Loucy (cell line): ENCODE measurements around the gene MPZL3.

Experiments
- H2AFZ ChIP-seq: fragments of 200-600 bp; sonication (generic); 2 replicates; pipeline ENCODE4 v1.6.0; 2016; ENCODE audit warnings: antibody characterized with exemption, mild to moderate bottlenecking, low read length, moderate library complexity
- H3F3A ChIP-seq: fragments of 200-600 bp; 2 replicates; pipeline ENCODE4 v1.6.0; 2016; ENCODE audit warnings: antibody characterized with exemption, low read depth, mild to moderate bottlenecking
- H3K27me3 ChIP-seq: fragments of 200-600 bp; sonication (generic); 2 replicates; pipeline ENCODE4 v1.6.1; 2014; ENCODE audit warnings: low read length, mild to moderate bottlenecking; ENCODE audit not compliant: insufficient read depth, poor library complexity, severe bottlenecking
- H3K36me3 ChIP-seq: fragments of 200-600 bp; sonication (generic); 2 replicates; pipeline ENCODE4 v1.6.1; 2016; ENCODE audit warnings: low read length; ENCODE audit not compliant: insufficient read depth
- H3K4me1 ChIP-seq: fragments of 200-600 bp; sonication (generic); 2 replicates; pipeline ENCODE4 v1.5.1; 2014; ENCODE audit warnings: low read length, mild to moderate bottlenecking; ENCODE audit not compliant: insufficient read depth, poor library complexity, severe bottlenecking
- H3K4me2 ChIP-seq: fragments of 200-600 bp; sonication (generic); 2 replicates; pipeline ENCODE4 v1.6.0; 2014; ENCODE audit warnings: antibody characterized with exemption, low read length, low read depth, mild to moderate bottlenecking; ENCODE audit not compliant: poor library complexity, severe bottlenecking
- H3K4me3 ChIP-seq: fragments of 200-600 bp; sonication (generic); 2 replicates; pipeline ENCODE4 v1.5.1; 2014; ENCODE audit warnings: low read length, mild to moderate bottlenecking, mixed read lengths; ENCODE audit not compliant: poor library complexity, severe bottlenecking
- H3K79me2 ChIP-seq: fragments of 200-600 bp; sonication (generic); 2 replicates; pipeline ENCODE4 v1.6.1; 2014; ENCODE audit warnings: low read length; ENCODE audit not compliant: insufficient read depth
- H3K9ac ChIP-seq: fragments of 200-600 bp; sonication (generic); 2 replicates; pipeline ENCODE4 v1.6.0; 2014; ENCODE audit warnings: mild to moderate bottlenecking, low read depth, low read length, moderate library complexity; ENCODE audit not compliant: poor library complexity, severe bottlenecking
- H3K9me2 ChIP-seq: fragments of 200-600 bp; sonication (generic); replicated peaks from 2 replicates; pipeline ENCODE4 v1.6.1; 2016; ENCODE audit warnings: low read depth, low read length, mixed read lengths
- H3K9me3 ChIP-seq: fragments of 200-600 bp; sonication (generic); 2 replicates; pipeline ENCODE4 v1.6.1; 2014; ENCODE audit warnings: mild to moderate bottlenecking, antibody characterized with exemption, low read length, low read depth; ENCODE audit not compliant: insufficient read depth
- H4K20me1 ChIP-seq: fragments of 200-600 bp; sonication (generic); 2 replicates; pipeline ENCODE4 v1.6.0; 2014; ENCODE audit warnings: antibody characterized with exemption, low read length, mild to moderate bottlenecking; ENCODE audit not compliant: insufficient read depth, poor library complexity, severe bottlenecking
- CTCF ChIP-seq: fragments of 200-600 bp; sonication (generic); conservative IDR thresholded peaks from 2 replicates; pipeline ENCODE4 v1.5.1; 2014; ENCODE audit warnings: mild to moderate bottlenecking, antibody characterized with exemption, low read length
- EZH2phosphoT487 ChIP-seq: fragments of 200-600 bp; IDR thresholded peaks from 2 replicates; pipeline ENCODE4 v1.6.1; 2018; ENCODE audit warnings: antibody characterized with exemption, mild to moderate bottlenecking, moderate library complexity, borderline replicate concordance

Gene MPZL3

GRCh38 chr11:118243161-118243560, 9.0 kb downstream of the MPZL3 start:
- Histone ChIP-seq H2AFZ (no peak overlapping the region), H3K79me2 (no peaks in the 10 kb centered on the region), H3K4me1 (peaks cover 39% of the 10 kb centered on the region), H3K9me2 (no peaks in the 10 kb centered on the region), H3K36me3 (no peaks in the 10 kb centered on the region), H3K9ac (no peak overlapping the region), H3K27me3 (peaks cover 22% of the 10 kb centered on the region), H3K4me2 (no peak overlapping the region), H3F3A (no peaks in the 10 kb centered on the region), H4K20me1 (no peaks in the 10 kb centered on the region), H3K4me3 (no peak overlapping the region), H3K9me3 (no peaks in the 10 kb centered on the region)
- TF ChIP-seq EZH2phosphoT487 = no peak

GRCh38 chr11:118241764-118242098, 10.4 kb downstream of the MPZL3 start:
- Histone ChIP-seq H3K27me3 (peaks cover 8% of the 10 kb centered on the region), H4K20me1 (no peaks in the 10 kb centered on the region), H3K9me2 (no peaks in the 10 kb centered on the region), H2AFZ (no peak overlapping the region), H3K9ac (no peak overlapping the region), H3K9me3 (no peaks in the 10 kb centered on the region), H3F3A (no peaks in the 10 kb centered on the region), H3K4me1 (peaks cover 39% of the 10 kb centered on the region), H3K36me3 (no peaks in the 10 kb centered on the region), H3K4me3 (peak overlapping the region; percentile 32), H3K79me2 (no peaks in the 10 kb centered on the region), H3K4me2 (peak overlapping the region; percentile 48)
- no peak for TF ChIP-seq CTCF
- no peak for TF ChIP-seq EZH2phosphoT487

- Histone ChIP-seq H3K4me3 (peak overlapping the region; percentile 32), H4K20me1 (no peaks in the 10 kb centered on the region), H2AFZ (0 out of 2 replicates have a peak overlapping the region, but pooled peaks have one; percentile 9), H3K4me2 (peak overlapping the region; percentile 48), H3F3A (no peaks in the 10 kb centered on the region), H3K4me1 (peaks cover 39% of the 10 kb centered on the region), H3K27me3 (peaks cover 8% of the 10 kb centered on the region), H3K79me2 (no peaks in the 10 kb centered on the region), H3K9me2 (no peaks in the 10 kb centered on the region), H3K9me3 (no peaks in the 10 kb centered on the region), H3K36me3 (no peaks in the 10 kb centered on the region), H3K9ac (no peak overlapping the region)
- TF ChIP-seq EZH2phosphoT487 = no peak
- TF ChIP-seq CTCF = no peak
Measured at GRCh38 chr11:118240999-118241763, 11.0 kb downstream of the MPZL3 start.
